Right lung (tissue), 5 donors: Measurements from ENCODE around the gene ALKBH2. TPM values are rescaled to one million over a fixed set of nuclear protein-coding genes. Genes with fewer than 3 reads are reported as not detected.

Experiments
- polyA plus RNA-seq, 5 donors: library from polyadenylated mRNA; unstranded; fragments of 120-200 nt; gene quantifications; one replicate each; pipeline versions ENCODE4 v1.2.1 to v1.2.3, GENCODE V29; 2013; ENCODE audit warnings: inconsistent platforms in 1 of 5, low replicate concordance in 1 of 5; ENCODE audit not compliant: insufficient read length in 5 of 5, insufficient read depth in 1 of 5

Gene ALKBH2
- polyA plus RNA-seq, 5 donors = 27.1 to 33.3 (median 28.2) TPM

Other genes starting within 250 kb of the ALKBH2 start
- 10 to 100 TPM; 17.2 to 25.7 (median 22.1) TPM for gene SSH1, start 235.9 kb downstream of the ALKBH2 start, polyA plus RNA-seq
- gene DAO, start 213.4 kb downstream of the ALKBH2 start, polyA plus RNA-seq = not detected
- gene SVOP, start 72.4 kb downstream of the ALKBH2 start, polyA plus RNA-seq = under 1 TPM; 0.04 to 0.28 (median 0.08) TPM
- 10 to 100 TPM; 20.2 to 29.3 (median 24.6) TPM for gene USP30, start 40.9 kb downstream of the ALKBH2 start, polyA plus RNA-seq
- 10 to 100 TPM; 45.4 to 57.4 (median 48.4) TPM for gene UNG, start 4.1 kb upstream of the ALKBH2 start, polyA plus RNA-seq
- gene ACACB, start 23.1 kb upstream of the ALKBH2 start, polyA plus RNA-seq = 10 to 100 TPM in 4 of 5 donors, 1 to 10 TPM in 1; 9.9 to 15.2 (median 13.7) TPM
- gene FOXN4, start 215.8 kb upstream of the ALKBH2 start, polyA plus RNA-seq = 1 to 10 TPM in 3 of 5 donors, under 1 TPM in 2; 0.33 to 1.8 (median 1.1) TPM